Right kidney (tissue), 1 donor: Measurements from ENCODE around the gene TMEM88.

Source experiments
- DNase-seq: peaks from one replicate; pipeline ENCODE4 v3.0.0-alpha.2; 2016

Gene TMEM88

GRCh38 chr17:7885367-7886226, 30.7 kb downstream of the TMEM88 start:
- DNase-seq = peak; percentile 88

- DNase-seq = peak; percentile 73
Observed at GRCh38 chr17:7886227-7887037, 31.6 kb downstream of the TMEM88 start.

- no peak for DNase-seq
Observed at GRCh38 chr17:7887038-7887481, 32.2 kb downstream of the TMEM88 start.

GRCh38 chr17:7887482-7888183, 32.8 kb downstream of the TMEM88 start:
- peak; percentile 93 for DNase-seq

GRCh38 chr17:7888184-7888920, 33.5 kb downstream of the TMEM88 start, which contains the start of gene CHD3:
Gene CHD3 (plus strand): TSS chr17:7888789. CDS start chr17:7889001, 212 bp downstream.
- no peak for DNase-seq

- DNase-seq = peak; percentile 63
Observed at GRCh38 chr17:7889166-7889955, 34.5 kb downstream of the TMEM88 start.

GRCh38 chr17:7893187-7893880, 38.5 kb downstream of the TMEM88 start:
- DNase-seq = no peak

GRCh38 chr17:7894226-7894625, 39.4 kb downstream of the TMEM88 start:
- DNase-seq = no peak

- DNase-seq = no peak
Observed at GRCh38 chr17:7894866-7895265, 40.0 kb downstream of the TMEM88 start.

- DNase-seq = no peak
Observed at GRCh38 chr17:7897090-7897489, 42.2 kb downstream of the TMEM88 start.

- no peak for DNase-seq
Observed at GRCh38 chr17:7897773-7898172, 42.9 kb downstream of the TMEM88 start.

- DNase-seq = no peak
Observed at GRCh38 chr17:7903154-7904103, 48.6 kb downstream of the TMEM88 start.
